NCI-H82 (cell line): Measurements from ENCODE around the gene SRSF4.
"Not testable (repeated sequence)": the region's sequence is repeated elsewhere in the genome, so short reads cannot be mapped to it uniquely, and the experiment has no call there.

Source experiments
- DNase-seq: peaks from one replicate; lab custom pipeline; 2025; lab: John Stamatoyannopoulos, UW

The SRSF4 gene

GRCh38 chr1:29181413-29182225 is at the start of gene SRSF4:
TSS of gene SRSF4 (minus strand) at chr1:29181900. CDS start at chr1:29181752, 148 bp downstream.
- peak; percentile 99 for DNase-seq

GRCh38 chr1:29230553-29231378 is 49.1 kb upstream of the SRSF4 start, which contains the start of gene MECR:
TSS of gene MECR (minus strand) at chr1:29230934. CDS start at chr1:29230906, 28 bp downstream.
- peak; percentile 96 for DNase-seq

- DNase-seq, result no peak
Measured at GRCh38 chr1:29230204-29230552, 48.5 kb upstream of the SRSF4 start.

- DNase-seq, result no peak
Measured at GRCh38 chr1:29227511-29227910, 45.8 kb upstream of the SRSF4 start.

GRCh38 chr1:29225361-29225760 is 43.7 kb upstream of the SRSF4 start:
- DNase-seq, result peak; percentile 71

- DNase-seq, result no peak
Measured at GRCh38 chr1:29224356-29224837, 42.7 kb upstream of the SRSF4 start.

- DNase-seq, result no peak
Measured at GRCh38 chr1:29223521-29223920, 41.8 kb upstream of the SRSF4 start.

GRCh38 chr1:29222686-29223085 is 41.0 kb upstream of the SRSF4 start:
- no peak for DNase-seq

GRCh38 chr1:29222260-29222659 is 40.6 kb upstream of the SRSF4 start:
- DNase-seq, result not testable (repeated sequence)

- DNase-seq, result no peak
Measured at GRCh38 chr1:29221296-29221695, 39.6 kb upstream of the SRSF4 start.

GRCh38 chr1:29218223-29218622 is 36.5 kb upstream of the SRSF4 start:
- DNase-seq, result no peak

- DNase-seq, result no peak
Measured at GRCh38 chr1:29217633-29218032, 35.9 kb upstream of the SRSF4 start.

- DNase-seq, result peak; percentile 45
Measured at GRCh38 chr1:29213055-29213454, 31.4 kb upstream of the SRSF4 start.

GRCh38 chr1:29211086-29212030 is 29.7 kb upstream of the SRSF4 start:
- peak; percentile 97 for DNase-seq

- peak; percentile 99 for DNase-seq
Measured at GRCh38 chr1:29210278-29211085, 28.8 kb upstream of the SRSF4 start.

- peak; percentile 85 for DNase-seq
Measured at GRCh38 chr1:29209173-29209572, 27.5 kb upstream of the SRSF4 start.

- DNase-seq, result no peak
Measured at GRCh38 chr1:29208442-29208841, 26.7 kb upstream of the SRSF4 start.

- peak; percentile 99 for DNase-seq
Measured at GRCh38 chr1:29202584-29203340, 21.1 kb upstream of the SRSF4 start.

- no peak for DNase-seq
Measured at GRCh38 chr1:29202053-29202452, 20.4 kb upstream of the SRSF4 start.

GRCh38 chr1:29201595-29202051 is 19.9 kb upstream of the SRSF4 start:
- no peak for DNase-seq
